WTC11 (cell line): ENCODE results near the gene C2orf80.

Experiments
- ATF1 ChIP-seq: sonication (generic); formaldehyde crosslinking; IDR thresholded peaks from 2 replicates; pipeline ENCODE4 v1.8.1; 2023; ENCODE audit warnings: mild to moderate bottlenecking, moderate library complexity, missing genetic modification reagents
- CTCF ChIP-seq: fragments of 200-600 bp; IDR thresholded peaks from 2 replicates; pipeline ENCODE4 v1.8.0; 2022; ENCODE audit warnings: antibody characterized with exemption
- GABPB1 ChIP-seq: sonication (generic); formaldehyde crosslinking; IDR thresholded peaks from 2 replicates; pipeline ENCODE4 v1.8.1; 2023; ENCODE audit warnings: mild to moderate bottlenecking, missing genetic modification reagents
- HMGA2 ChIP-seq: fragments of 250-450 bp; sonication (Bioruptor Pico); IDR thresholded peaks from 2 replicates; pipeline ENCODE4 v1.4.0; 2021; ENCODE audit warnings: mild to moderate bottlenecking, moderate library complexity
- HMGXB4 ChIP-seq: sonication (generic); formaldehyde crosslinking; IDR thresholded peaks from 2 replicates; pipeline ENCODE4 v1.8.1; 2023; ENCODE audit warnings: mild to moderate bottlenecking, moderate library complexity, missing genetic modification reagents
- NR1H2 ChIP-seq: sonication (generic); formaldehyde crosslinking; IDR thresholded peaks from 2 replicates; pipeline ENCODE4 v1.9.0; 2021; ENCODE audit warnings: mild to moderate bottlenecking, moderate library complexity, missing genetic modification reagents
- PRRX2 ChIP-seq: fragments of 250-450 bp; sonication (Bioruptor Pico); IDR thresholded peaks from 2 replicates; pipeline ENCODE4 v1.8.0; 2021; ENCODE audit warnings: mild to moderate bottlenecking
- RORB ChIP-seq: fragments of 250-450 bp; sonication (Bioruptor Pico); IDR thresholded peaks from 2 replicates; pipeline ENCODE4 v1.9.0; 2021; ENCODE audit warnings: mild to moderate bottlenecking
- SP1 ChIP-seq: sonication (generic); formaldehyde crosslinking; conservative IDR thresholded peaks from 2 replicates; pipeline ENCODE4 v1.8.1; 2022; ENCODE audit warnings: missing genetic modification reagents
- ZNF138 ChIP-seq: sonication (generic); formaldehyde crosslinking; conservative IDR thresholded peaks from 2 replicates; pipeline ENCODE4 v1.8.1; 2022; ENCODE audit warnings: mild to moderate bottlenecking, moderate library complexity, missing genetic modification reagents
- TF ChIP-seq, protein P1 (sequence below): sonication (generic); formaldehyde crosslinking; IDR thresholded peaks from 2 replicates; pipeline ENCODE4 v1.8.0; 2022; ENCODE audit warnings: mild to moderate bottlenecking, missing genetic modification reagents
- TF ChIP-seq, protein P2 (sequence below): sonication (generic); formaldehyde crosslinking; IDR thresholded peaks from 2 replicates; pipeline ENCODE4 v1.8.0; 2022; ENCODE audit warnings: missing genetic modification reagents

- no peak for TF ChIP-seq CTCF
- TF ChIP-seq, protein P1, sequence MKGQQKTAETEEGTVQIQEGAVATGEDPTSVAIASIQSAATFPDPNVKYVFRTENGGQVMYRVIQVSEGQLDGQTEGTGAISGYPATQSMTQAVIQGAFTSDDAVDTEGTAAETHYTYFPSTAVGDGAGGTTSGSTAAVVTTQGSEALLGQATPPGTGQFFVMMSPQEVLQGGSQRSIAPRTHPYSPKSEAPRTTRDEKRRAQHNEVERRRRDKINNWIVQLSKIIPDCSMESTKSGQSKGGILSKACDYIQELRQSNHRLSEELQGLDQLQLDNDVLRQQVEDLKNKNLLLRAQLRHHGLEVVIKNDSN, result no peak
- no peak for TF ChIP-seq SP1
- TF ChIP-seq GABPB1 (CRISPR knock-in tag), result no peak
- no peak for TF ChIP-seq HMGA2 (CRISPR knock-in tag)
- no peak for TF ChIP-seq RORB
- TF ChIP-seq NR1H2 (CRISPR knock-in tag), result no peak
- TF ChIP-seq, protein P2, sequence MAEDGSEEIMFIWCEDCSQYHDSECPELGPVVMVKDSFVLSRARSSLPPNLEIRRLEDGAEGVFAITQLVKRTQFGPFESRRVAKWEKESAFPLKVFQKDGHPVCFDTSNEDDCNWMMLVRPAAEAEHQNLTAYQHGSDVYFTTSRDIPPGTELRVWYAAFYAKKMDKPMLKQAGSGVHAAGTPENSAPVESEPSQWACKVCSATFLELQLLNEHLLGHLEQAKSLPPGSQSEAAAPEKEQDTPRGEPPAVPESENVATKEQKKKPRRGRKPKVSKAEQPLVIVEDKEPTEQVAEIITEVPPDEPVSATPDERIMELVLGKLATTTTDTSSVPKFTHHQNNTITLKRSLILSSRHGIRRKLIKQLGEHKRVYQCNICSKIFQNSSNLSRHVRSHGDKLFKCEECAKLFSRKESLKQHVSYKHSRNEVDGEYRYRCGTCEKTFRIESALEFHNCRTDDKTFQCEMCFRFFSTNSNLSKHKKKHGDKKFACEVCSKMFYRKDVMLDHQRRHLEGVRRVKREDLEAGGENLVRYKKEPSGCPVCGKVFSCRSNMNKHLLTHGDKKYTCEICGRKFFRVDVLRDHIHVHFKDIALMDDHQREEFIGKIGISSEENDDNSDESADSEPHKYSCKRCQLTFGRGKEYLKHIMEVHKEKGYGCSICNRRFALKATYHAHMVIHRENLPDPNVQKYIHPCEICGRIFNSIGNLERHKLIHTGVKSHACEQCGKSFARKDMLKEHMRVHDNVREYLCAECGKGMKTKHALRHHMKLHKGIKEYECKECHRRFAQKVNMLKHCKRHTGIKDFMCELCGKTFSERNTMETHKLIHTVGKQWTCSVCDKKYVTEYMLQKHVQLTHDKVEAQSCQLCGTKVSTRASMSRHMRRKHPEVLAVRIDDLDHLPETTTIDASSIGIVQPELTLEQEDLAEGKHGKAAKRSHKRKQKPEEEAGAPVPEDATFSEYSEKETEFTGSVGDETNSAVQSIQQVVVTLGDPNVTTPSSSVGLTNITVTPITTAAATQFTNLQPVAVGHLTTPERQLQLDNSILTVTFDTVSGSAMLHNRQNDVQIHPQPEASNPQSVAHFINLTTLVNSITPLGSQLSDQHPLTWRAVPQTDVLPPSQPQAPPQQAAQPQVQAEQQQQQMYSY (CRISPR knock-in tag), result no peak
- TF ChIP-seq HMGXB4 (CRISPR knock-in tag), result no peak
- TF ChIP-seq PRRX2 (CRISPR knock-in tag), result no peak
- TF ChIP-seq ZNF138 (CRISPR knock-in tag), result no peak
- TF ChIP-seq ATF1 (CRISPR knock-in tag), result no peak
Observed at GRCh38 chr2:208195531-208195930, 5.7 kb upstream of the C2orf80 start.
